ELR (cell line): ENCODE measurements around the gene SPATA6.

Experiments
- DNase-seq: peaks from one replicate; pipeline ENCODE4 v3.0.0-alpha.2; 2015; ENCODE audit warnings: low read depth

SPATA6 gene

GRCh38 chr1:48251323-48251722 lies 220.7 kb downstream of the SPATA6 start:
- DNase-seq = no peak

DNA sequence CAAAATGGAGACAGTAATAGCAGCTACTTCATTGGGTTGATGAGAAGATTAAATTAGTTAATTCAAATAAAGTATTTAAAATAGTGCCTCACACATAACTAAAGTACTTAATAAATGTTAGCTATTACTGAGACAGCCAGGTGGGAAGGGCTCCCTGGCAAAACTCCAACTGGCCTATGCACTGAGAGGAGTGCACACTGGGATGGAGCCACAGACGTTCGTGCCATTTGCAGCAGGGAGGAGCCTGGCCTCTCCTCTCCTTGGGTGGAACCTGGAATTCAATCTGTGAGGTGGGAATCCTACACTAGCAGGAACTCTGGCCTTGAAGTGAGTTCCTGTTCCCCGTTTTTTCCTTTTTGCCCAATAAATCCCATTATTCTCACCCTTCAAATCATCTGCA lies 221.4 kb downstream of the SPATA6 start:
- DNase-seq = no peak

DNA sequence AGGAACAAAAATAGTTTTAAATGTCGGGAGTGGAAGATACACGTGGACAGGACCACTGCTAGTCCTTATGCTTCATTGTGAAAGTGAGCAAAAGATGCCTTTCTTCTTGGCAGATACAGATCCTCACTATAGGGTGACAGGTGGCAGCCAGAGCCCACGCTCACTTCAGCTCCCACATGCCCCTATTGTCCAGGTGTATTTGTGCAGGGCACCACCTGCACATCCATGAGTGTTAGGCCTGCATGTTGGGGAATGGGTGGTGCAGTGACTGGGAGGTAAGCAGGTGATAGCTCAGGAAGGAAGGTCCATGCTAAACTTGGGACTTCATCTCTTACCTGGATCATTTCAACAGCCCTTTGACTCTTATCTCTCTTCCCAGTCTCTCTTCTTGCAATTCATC lies 222.1 kb downstream of the SPATA6 start:
- no peak for DNase-seq

- DNase-seq = no peak
These were observed 223.6 kb downstream of the SPATA6 start for GRCh38 chr1:48248356-48248755.

GRCh38 chr1:48246727-48247126 lies 225.3 kb downstream of the SPATA6 start:
- DNase-seq = no peak
